ENCODE measurements around the gene FCN3. TPM values are rescaled to one million over a fixed set of nuclear protein-coding genes. Genes with fewer than 3 reads are reported as not detected.

The FCN3 gene
- total and polyA plus RNA-seq, 2 donors (not counting 3 experiments of a cell fraction or from before 2014, with no cell fraction given): 0.15 TPM; not detected in 1

DNA sequence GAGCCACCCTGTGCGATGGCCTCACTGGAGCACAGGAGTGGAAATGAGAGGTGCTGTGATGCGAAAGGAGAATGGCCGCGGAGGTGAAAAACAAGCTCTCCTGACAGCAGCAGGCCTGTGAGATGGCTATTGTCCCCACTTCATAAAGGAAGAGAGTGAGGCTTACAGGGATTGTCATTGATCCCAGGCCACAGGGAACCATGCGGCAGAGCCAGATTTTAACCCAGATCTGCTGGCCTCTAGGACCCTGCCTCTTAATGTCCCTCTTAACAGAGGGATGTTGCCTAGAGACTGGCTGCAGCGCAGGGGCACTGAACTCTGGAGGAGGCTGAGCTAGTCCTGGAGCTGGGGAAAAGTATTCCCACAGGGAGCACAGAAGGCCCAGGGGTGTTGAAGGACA, 35.9 kb downstream of the FCN3 start:
- Histone ChIP-seq H3K79me2 (ENCODE audit: control insufficient read depth, insufficient read depth, low read length) (no peaks in the 10 kb centered on the region), H4K20me1 (replicated peaks; ENCODE audit: control insufficient read depth, extremely low read depth, insufficient read depth, low read length) (no peaks in the 10 kb centered on the region), H3K36me3 (ENCODE audit: control insufficient read depth in 2 of 2, extremely low read depth in 1 of 2, insufficient read depth in 2 of 2, low read length in 2 of 2) (peaks cover 3 to 28% of the 10 kb centered on the region in 2 experiments), H3K4me2 (ENCODE audit: insufficient read depth, low read length) (no peak overlapping the region), H3K27me3 (ENCODE audit: control insufficient read depth in 2 of 2, insufficient read depth in 2 of 2, low read length in 2 of 2) (no peaks in the 10 kb centered on the region), H3K9me3 (replicated peaks; ENCODE audit: control insufficient read depth, insufficient read depth, low read length) (no peaks in the 10 kb centered on the region), H3K9ac (replicated peaks; ENCODE audit: extremely low read depth, insufficient read depth, low read length) (no peak overlapping the region), H3K4me1 (ENCODE audit: control insufficient read depth, extremely low read depth, insufficient read depth, low read length) (no peaks in the 10 kb centered on the region), H3K27ac (ENCODE audit: insufficient read depth, low read depth, low read length) (no peak overlapping the region), H2AFZ (ENCODE audit: low read depth, low read length) (no peak overlapping the region), H3K4me3 (replicated peaks in 1 of 3; ENCODE audit: insufficient read depth in 1 of 3, low read depth in 1 of 3, low read length in 3 of 3) (no peak overlapping the region), H3K9me1 (replicated peaks; ENCODE audit: control insufficient read depth, extremely low read depth, insufficient read depth, low read length) (no peaks in the 10 kb centered on the region)
- BruUV-seq (replicated peaks): no TSS peak
- ChIA-PET POLR2A (no interaction called here), CTCF (interaction anchor here (0.7 to 1.6 kb wide), 3 partner anchors 13 to 57 kb away, joined by 3 to 4 read pairs (median 3); no protein-coding TSS in a partner anchor)
- no peak for FAIRE-seq
- dilution Hi-C loops (cut with MboI; ENCODE audit: extremely low pct_ligation_motif_present, low sequenced_read_pairs) (no loop called here), intact Hi-C loops (cut with micrococcal nuclease) (no loop called here)
- TF ChIP-seq POLR2A (IDR thresholded peaks at IDR 0.05; ENCODE audit: low read depth, low read length) (no peak), EZH2 (IDR thresholded peaks at IDR 0.05; ENCODE audit: borderline replicate concordance, low read depth, low read length, severe bottlenecking) (no peak), FOS (IDR thresholded peaks at IDR 0.05; ENCODE audit: borderline replicate concordance, insufficient read depth, low read length) (no peak), POLR2AphosphoS5 (IDR thresholded peaks at IDR 0.05; ENCODE audit: insufficient read depth, low read depth, low read length) (no peak), GATA2 (IDR thresholded peaks at IDR 0.05; ENCODE audit: insufficient read depth, insufficient read length, low read depth, low read length) (no peak), MYC (IDR thresholded peaks at IDR 0.05; ENCODE audit: low read depth, low read length) (no peak), JUN (IDR thresholded peaks at IDR 0.05; ENCODE audit: borderline replicate concordance, insufficient read depth, insufficient read length, low read depth) (no peak)
- TF ChIP-seq, protein P1, sequence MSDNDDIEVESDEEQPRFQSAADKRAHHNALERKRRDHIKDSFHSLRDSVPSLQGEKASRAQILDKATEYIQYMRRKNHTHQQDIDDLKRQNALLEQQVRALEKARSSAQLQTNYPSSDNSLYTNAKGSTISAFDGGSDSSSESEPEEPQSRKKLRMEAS (IDR thresholded peaks at IDR 0.05; ENCODE audit: insufficient read depth, insufficient read length): no peak
- TF ChIP-seq, protein P2, sequence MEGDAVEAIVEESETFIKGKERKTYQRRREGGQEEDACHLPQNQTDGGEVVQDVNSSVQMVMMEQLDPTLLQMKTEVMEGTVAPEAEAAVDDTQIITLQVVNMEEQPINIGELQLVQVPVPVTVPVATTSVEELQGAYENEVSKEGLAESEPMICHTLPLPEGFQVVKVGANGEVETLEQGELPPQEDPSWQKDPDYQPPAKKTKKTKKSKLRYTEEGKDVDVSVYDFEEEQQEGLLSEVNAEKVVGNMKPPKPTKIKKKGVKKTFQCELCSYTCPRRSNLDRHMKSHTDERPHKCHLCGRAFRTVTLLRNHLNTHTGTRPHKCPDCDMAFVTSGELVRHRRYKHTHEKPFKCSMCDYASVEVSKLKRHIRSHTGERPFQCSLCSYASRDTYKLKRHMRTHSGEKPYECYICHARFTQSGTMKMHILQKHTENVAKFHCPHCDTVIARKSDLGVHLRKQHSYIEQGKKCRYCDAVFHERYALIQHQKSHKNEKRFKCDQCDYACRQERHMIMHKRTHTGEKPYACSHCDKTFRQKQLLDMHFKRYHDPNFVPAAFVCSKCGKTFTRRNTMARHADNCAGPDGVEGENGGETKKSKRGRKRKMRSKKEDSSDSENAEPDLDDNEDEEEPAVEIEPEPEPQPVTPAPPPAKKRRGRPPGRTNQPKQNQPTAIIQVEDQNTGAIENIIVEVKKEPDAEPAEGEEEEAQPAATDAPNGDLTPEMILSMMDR (IDR thresholded peaks at IDR 0.05; ENCODE audit: extremely low read depth in 1 of 2, insufficient read depth in 1 of 2, low read depth in 1 of 2, low read length in 2 of 2): no peak
- no peak for DNase-seq (ENCODE audit: low read depth, low spot score)
